ENCODE results near the gene CPNE2.
"Not testable (repeated sequence)": the region's sequence is repeated elsewhere in the genome, so short reads cannot be mapped to it uniquely, and the experiment has no call there.

Gene CPNE2

GRCh38 chr16:57064995-57065394, 27.4 kb upstream of the CPNE2 start:
- no peaks in the 10 kb centered on the region for H3K27me3 ChIP-seq
- H3K36me3 ChIP-seq, result peaks cover 0 to 100% (median 93%) of the 10 kb centered on the region in 11 experiments; a peak in 19 of 22 replicates
- no peak overlapping the region for H3K4me3 ChIP-seq
- H4K20me1 ChIP-seq, result peaks cover 0 to 98% (median 60%) of the 10 kb centered on the region in 11 experiments; a peak in 16 of 22 replicates
- 0 out of 22 replicates have a peak overlapping the region, but pooled peaks of 1 of the 11 experiments have one; percentile 32 for H3K27ac ChIP-seq
- peaks cover 0 to 7% (median 0%) of the 10 kb centered on the region in 11 experiments; a peak in 2 of 22 replicates for H3K9me3 ChIP-seq (replicated peaks in 1 of 11)
- no peak overlapping the region for H3K4me2 ChIP-seq
- TF ChIP-seq Cebpa-rat (IDR thresholded peaks at IDR 0.05), result no peak
- H3K4me1 ChIP-seq, result peaks cover 16 to 58% (median 29%) of the 10 kb centered on the region in 10 experiments
- 0 out of 22 replicates have a peak overlapping the region, but pooled peaks of 1 of the 11 experiments have one; percentile 8 for H3K9ac ChIP-seq

- Histone ChIP-seq H3K9me3 (replicated peaks in 1 of 11) (peaks cover 0 to 7% (median 0%) of the 10 kb centered on the region in 11 experiments; a peak in 2 of 22 replicates), H3K36me3 (peaks cover 0 to 100% (median 93%) of the 10 kb centered on the region in 11 experiments; a peak in 19 of 22 replicates), H3K4me3 (no peak overlapping the region), H3K27ac (peak overlapping the region in 2 of 11 experiments; percentile 15 to 28; a peak in 1 of 22 replicates), H3K4me1 (peaks cover under 1 to 47% (median 16%) of the 10 kb centered on the region in 10 experiments; a peak in 19 of 20 replicates), H3K4me2 (no peak overlapping the region), H4K20me1 (peaks cover 0 to 98% (median 52%) of the 10 kb centered on the region in 11 experiments; a peak in 16 of 22 replicates), H3K27me3 (no peaks in the 10 kb centered on the region), H3K9ac (peak overlapping the region in 1 of 11 experiments; percentile 15; a peak in 1 of 22 replicates)
- no peak for TF ChIP-seq Cebpa-rat (IDR thresholded peaks at IDR 0.05)
Measured at GRCh38 chr16:57066625-57067024, 25.8 kb upstream of the CPNE2 start.

GRCh38 chr16:57067347-57067746, 25.0 kb upstream of the CPNE2 start:
- Histone ChIP-seq H3K4me1 (peaks cover 0 to 46% (median 17%) of the 10 kb centered on the region in 10 experiments; a peak in 17 of 20 replicates), H3K4me3 (no peak overlapping the region), H3K9ac (no peak overlapping the region), H3K36me3 (peaks cover 0 to 100% (median 93%) of the 10 kb centered on the region in 11 experiments; a peak in 20 of 22 replicates), H3K27ac (no peak overlapping the region; a peak in 1 of 22 replicates), H3K9me3 (replicated peaks in 1 of 11) (peaks cover 0 to 7% (median 0%) of the 10 kb centered on the region in 11 experiments; a peak in 2 of 22 replicates), H3K27me3 (no peaks in the 10 kb centered on the region), H3K4me2 (no peak overlapping the region), H4K20me1 (peaks cover 0 to 98% (median 57%) of the 10 kb centered on the region in 11 experiments; a peak in 14 of 22 replicates)
- TF ChIP-seq Cebpa-rat (IDR thresholded peaks at IDR 0.05), result no peak

- Histone ChIP-seq H3K36me3 (peaks cover 13 to 100% (median 95%) of the 10 kb centered on the region in 11 experiments), H3K27ac (no peak overlapping the region), H3K9me3 (replicated peaks in 1 of 11) (no peaks in the 10 kb centered on the region), H3K4me2 (no peak overlapping the region; a peak in 1 of 22 replicates), H3K9ac (no peak overlapping the region), H4K20me1 (peaks cover 0 to 100% (median 69%) of the 10 kb centered on the region in 11 experiments; a peak in 14 of 22 replicates), H3K4me3 (no peak overlapping the region), H3K27me3 (no peaks in the 10 kb centered on the region), H3K4me1 (peaks cover 0 to 46% (median 20%) of the 10 kb centered on the region in 10 experiments; a peak in 16 of 20 replicates)
- TF ChIP-seq Cebpa-rat (IDR thresholded peaks at IDR 0.05), result no peak
Measured at GRCh38 chr16:57069053-57069452, 23.3 kb upstream of the CPNE2 start.

GRCh38 chr16:57069635-57070370, 22.6 kb upstream of the CPNE2 start:
- no peak for TF ChIP-seq Cebpa-rat (IDR thresholded peaks at IDR 0.05)
- Histone ChIP-seq H3K4me1 (peaks cover 0 to 46% (median 20%) of the 10 kb centered on the region in 10 experiments; a peak in 16 of 20 replicates), H3K4me2 (peak overlapping the region in 6 of 11 experiments; percentile 16 to 44 (median 28); a peak in 8 of 22 replicates), H3K36me3 (peaks cover 21 to 100% (median 98%) of the 10 kb centered on the region in 11 experiments), H3K9ac (no peak overlapping the region), H3K27me3 (no peaks in the 10 kb centered on the region), H3K9me3 (replicated peaks in 1 of 11) (no peaks in the 10 kb centered on the region), H4K20me1 (peaks cover 0 to 100% (median 76%) of the 10 kb centered on the region in 11 experiments; a peak in 14 of 22 replicates), H3K27ac (peak overlapping the region in 4 of 11 experiments; percentile 11 to 26 (median 15); a peak in 4 of 22 replicates), H3K4me3 (no peak overlapping the region)

GRCh38 chr16:57070424-57070823, 22.0 kb upstream of the CPNE2 start:
- peak overlapping the region in 2 of 11 experiments; percentile 15 to 26; a peak in 2 of 22 replicates for H3K27ac ChIP-seq
- no peak for TF ChIP-seq Cebpa-rat (IDR thresholded peaks at IDR 0.05)
- peaks cover 25 to 100% (median 99%) of the 10 kb centered on the region in 11 experiments for H3K36me3 ChIP-seq
- H3K9me3 ChIP-seq (replicated peaks in 1 of 11), result no peaks in the 10 kb centered on the region
- H3K4me3 ChIP-seq, result no peak overlapping the region
- H3K4me2 ChIP-seq, result peak overlapping the region in 3 of 11 experiments; percentile 30 to 44 (median 35); a peak in 2 of 22 replicates
- peaks cover 0 to 100% (median 74%) of the 10 kb centered on the region in 11 experiments; a peak in 15 of 22 replicates for H4K20me1 ChIP-seq
- H3K9ac ChIP-seq, result no peak overlapping the region
- H3K4me1 ChIP-seq, result peaks cover 0 to 46% (median 20%) of the 10 kb centered on the region in 10 experiments; a peak in 16 of 20 replicates
- H3K27me3 ChIP-seq, result no peaks in the 10 kb centered on the region

- not testable (repeated sequence) for H3K27ac ChIP-seq; H3K27me3 ChIP-seq; H3K9me3 ChIP-seq (replicated peaks in 1 of 11); H3K4me3 ChIP-seq; H3K9ac ChIP-seq
- peaks cover 33 to 100% (median 99%) of the 10 kb centered on the region in 11 experiments for H3K36me3 ChIP-seq
- peaks cover 0 to 43% (median 20%) of the 10 kb centered on the region in 10 experiments; a peak in 16 of 20 replicates for H3K4me1 ChIP-seq
- peak overlapping the region in 1 of 11 experiments; percentile 0; a peak in 1 of 22 replicates for H3K4me2 ChIP-seq
- peaks cover 0 to 100% (median 74%) of the 10 kb centered on the region in 11 experiments; a peak in 15 of 22 replicates for H4K20me1 ChIP-seq
Measured at GRCh38 chr16:57071081-57071732, 21.2 kb upstream of the CPNE2 start.

GRCh38 chr16:57071831-57072582, 20.4 kb upstream of the CPNE2 start:
- Histone ChIP-seq H3K9ac (no peak overlapping the region), H3K27me3 (no peaks in the 10 kb centered on the region), H3K27ac (no peak overlapping the region), H3K36me3 (peaks cover 40 to 100% (median 99%) of the 10 kb centered on the region in 11 experiments), H3K4me1 (peaks cover 0 to 35% (median 16%) of the 10 kb centered on the region in 10 experiments; a peak in 16 of 20 replicates), H3K4me2 (peak overlapping the region in 3 of 11 experiments; percentile 0 to 29 (median 8); a peak in 3 of 22 replicates), H3K4me3 (no peak overlapping the region), H4K20me1 (peaks cover 0 to 100% (median 74%) of the 10 kb centered on the region in 11 experiments; a peak in 15 of 22 replicates), H3K9me3 (replicated peaks in 1 of 11) (no peaks in the 10 kb centered on the region)
- TF ChIP-seq Cebpa-rat (IDR thresholded peaks at IDR 0.05), result no peak

Data from BLaER1 treated with 17β-estradiol and CSF1 and Interleukin-3, amounts not matched to agents 10 nM and 100 nM (cell line).